Astrocyte (in vitro differentiated cells and primary cell): ENCODE measurements around the gene KDF1. TPM values are rescaled to one million over a fixed set of nuclear protein-coding genes. Genes with fewer than 3 reads are reported as not detected.

Experiments used
- DNase-seq: peaks from one replicate; pipeline ENCODE4 v3.0.0-alpha.2; 2010; ENCODE audit warnings: low read depth
- FAIRE-seq: peaks from 2 replicates; lab custom pipeline; 2011; peaks lifted over from hg19 to GRCh38; lab: Jason Lieb, UNC
- H2AFZ ChIP-seq: 2 replicates; pipeline ENCODE4 v1.6.0; 2012; ENCODE audit warnings: low read depth, low read length, inconsistent platforms
- H3K27ac ChIP-seq: 2 replicates; pipeline ENCODE4 v1.5.1; 2011; ENCODE audit warnings: low read depth, low read length, inconsistent platforms
- H3K27me3 ChIP-seq: 2 replicates; pipeline ENCODE4 v1.6.0; 2011; ENCODE audit warnings: low read length, inconsistent platforms; ENCODE audit not compliant: insufficient read depth
- H3K36me3 ChIP-seq: 2 replicates; pipeline ENCODE4 v1.5.1; 2011; ENCODE audit warnings: low read length, inconsistent platforms; ENCODE audit not compliant: insufficient read depth
- H3K4me1 ChIP-seq: 2 replicates; pipeline ENCODE4 v1.5.1; 2011; ENCODE audit warnings: low read length, inconsistent platforms; ENCODE audit not compliant: insufficient read depth
- H3K4me2 ChIP-seq: 2 replicates; pipeline ENCODE4 v1.6.0; 2012; ENCODE audit warnings: low read length, inconsistent platforms
- H3K4me3 ChIP-seq: 2 replicates; pipeline ENCODE4 v1.5.1; 2011; ENCODE audit warnings: low read depth, mild to moderate bottlenecking, low read length, inconsistent platforms; ENCODE audit not compliant: insufficient read depth
- H3K79me2 ChIP-seq: 2 replicates; pipeline ENCODE4 v1.6.0; 2012; ENCODE audit warnings: mild to moderate bottlenecking, low read length, inconsistent platforms; ENCODE audit not compliant: insufficient read depth
- H3K9ac ChIP-seq: 2 replicates; pipeline ENCODE4 v1.6.0; 2012; ENCODE audit warnings: mild to moderate bottlenecking, low read length, inconsistent platforms
- H3K9me3 ChIP-seq: 2 replicates; pipeline ENCODE4 v1.5.1; 2012; ENCODE audit warnings: low read depth, mild to moderate bottlenecking, low read length, inconsistent platforms; ENCODE audit not compliant: insufficient read depth
- H4K20me1 ChIP-seq: 2 replicates; pipeline ENCODE4 v1.6.0; 2012; ENCODE audit warnings: low read length, inconsistent platforms; ENCODE audit not compliant: insufficient read depth
- H3K27ac Mint-ChIP-seq: one replicate; pipeline ENCODE4 v1.8.0; 2021; ENCODE audit warnings: mild to moderate bottlenecking, mixed read lengths; ENCODE audit not compliant: unreplicated experiment
- H3K27me3 Mint-ChIP-seq: one replicate; pipeline ENCODE4 v1.8.0; 2021; ENCODE audit warnings: low read depth, mixed read lengths; ENCODE audit not compliant: unreplicated experiment
- H3K36me3 Mint-ChIP-seq: one replicate; pipeline ENCODE4 v1.8.0; 2021; ENCODE audit warnings: low read depth, mixed read lengths; ENCODE audit not compliant: unreplicated experiment
- H3K4me1 Mint-ChIP-seq: one replicate; pipeline ENCODE4 v1.8.0; 2021; ENCODE audit warnings: low read depth, mixed read lengths; ENCODE audit not compliant: unreplicated experiment
- H3K4me3 Mint-ChIP-seq: one replicate; pipeline ENCODE4 v1.8.0; 2021; ENCODE audit warnings: mild to moderate bottlenecking, moderate library complexity, mixed read lengths; ENCODE audit not compliant: unreplicated experiment
- H3K9me3 Mint-ChIP-seq: one replicate; pipeline ENCODE4 v1.8.0; 2021; ENCODE audit warnings: mild to moderate bottlenecking, mixed read lengths; ENCODE audit not compliant: unreplicated experiment
- EZH2 ChIP-seq: IDR thresholded peaks from 2 replicates; pipeline ENCODE4 v1.6.1; 2012; ENCODE audit warnings: mild to moderate bottlenecking, low read length, inconsistent platforms; ENCODE audit not compliant: insufficient read depth
- total RNA-seq: library from RNA; stranded (reverse); gene quantifications from 2 replicates; pipeline ENCODE4 v1.2.1, GENCODE V29; 2021
- TF ChIP-seq, protein P1 (sequence below): IDR thresholded peaks from 2 replicates; pipeline ENCODE4 v1.5.1; 2011; ENCODE audit warnings: low read depth, mild to moderate bottlenecking, inconsistent platforms, low read length, moderate library complexity; ENCODE audit not compliant: insufficient read depth

The KDF1 gene
- total RNA-seq, 1 donor from 2014 or later: 0.54 TPM

DNA sequence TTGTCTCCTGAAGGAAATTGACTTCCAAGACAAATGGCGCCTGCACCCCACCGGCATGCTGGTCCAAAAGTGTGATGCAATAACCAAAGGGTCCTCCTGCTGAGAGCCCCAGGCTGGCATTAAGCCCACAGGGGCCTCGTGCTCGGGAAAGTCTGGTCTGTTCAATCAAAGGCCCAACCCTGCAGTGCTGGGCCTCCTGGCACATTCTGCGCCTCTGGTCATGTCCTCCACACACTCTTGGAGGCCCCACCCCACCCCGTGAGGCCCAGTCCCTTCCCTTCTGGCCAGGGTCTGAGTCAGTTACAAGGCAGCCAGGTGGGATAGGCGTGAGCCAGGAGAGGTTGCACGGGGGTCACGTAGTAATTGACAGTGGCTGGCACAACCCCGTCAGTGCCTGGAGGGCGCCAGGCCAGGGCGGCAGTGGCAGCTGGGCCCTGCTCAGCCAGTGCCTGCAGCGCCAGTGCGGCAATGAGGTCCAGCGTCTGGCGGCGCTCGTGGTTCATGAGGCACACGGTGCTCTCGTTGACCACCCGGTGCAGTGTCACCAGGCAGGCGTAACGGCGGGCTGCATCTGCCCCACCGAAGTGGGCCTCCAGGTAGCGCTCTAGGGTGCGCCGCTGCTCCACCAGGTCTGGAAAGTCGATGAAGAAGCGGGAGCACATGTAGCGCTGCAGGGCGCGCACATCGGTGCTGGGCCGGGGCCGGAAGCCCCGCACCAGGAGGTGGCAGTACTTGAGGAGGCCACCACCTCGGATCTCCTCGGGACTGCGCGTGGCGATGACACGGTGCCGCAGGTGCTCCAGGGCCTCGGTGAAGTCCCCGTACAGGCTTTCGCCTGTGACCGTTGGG is 45.6 kb upstream of the KDF1 start:
- H3K4me3 ChIP-seq: no peak overlapping the region
- H3K4me1 ChIP-seq: peaks cover 35% of the 10 kb centered on the region
- TF ChIP-seq, protein P1, sequence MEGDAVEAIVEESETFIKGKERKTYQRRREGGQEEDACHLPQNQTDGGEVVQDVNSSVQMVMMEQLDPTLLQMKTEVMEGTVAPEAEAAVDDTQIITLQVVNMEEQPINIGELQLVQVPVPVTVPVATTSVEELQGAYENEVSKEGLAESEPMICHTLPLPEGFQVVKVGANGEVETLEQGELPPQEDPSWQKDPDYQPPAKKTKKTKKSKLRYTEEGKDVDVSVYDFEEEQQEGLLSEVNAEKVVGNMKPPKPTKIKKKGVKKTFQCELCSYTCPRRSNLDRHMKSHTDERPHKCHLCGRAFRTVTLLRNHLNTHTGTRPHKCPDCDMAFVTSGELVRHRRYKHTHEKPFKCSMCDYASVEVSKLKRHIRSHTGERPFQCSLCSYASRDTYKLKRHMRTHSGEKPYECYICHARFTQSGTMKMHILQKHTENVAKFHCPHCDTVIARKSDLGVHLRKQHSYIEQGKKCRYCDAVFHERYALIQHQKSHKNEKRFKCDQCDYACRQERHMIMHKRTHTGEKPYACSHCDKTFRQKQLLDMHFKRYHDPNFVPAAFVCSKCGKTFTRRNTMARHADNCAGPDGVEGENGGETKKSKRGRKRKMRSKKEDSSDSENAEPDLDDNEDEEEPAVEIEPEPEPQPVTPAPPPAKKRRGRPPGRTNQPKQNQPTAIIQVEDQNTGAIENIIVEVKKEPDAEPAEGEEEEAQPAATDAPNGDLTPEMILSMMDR: no peak
- TF ChIP-seq EZH2: no peak
- no peaks in the 10 kb centered on the region for H3K36me3 ChIP-seq
- Mint-ChIP-seq H3K4me1 (peaks cover 43% of the 10 kb centered on the region), H3K9me3 (no peaks in the 10 kb centered on the region), H3K4me3 (no peak overlapping the region), H3K36me3 (peaks cover 2% of the 10 kb centered on the region), H3K27ac (no peak overlapping the region), H3K27me3 (no peaks in the 10 kb centered on the region)
- H3K4me2 ChIP-seq: no peak overlapping the region
- no peak for FAIRE-seq
- no peaks in the 10 kb centered on the region for H3K27me3 ChIP-seq
- no peak overlapping the region for H3K9ac ChIP-seq
- H3K9me3 ChIP-seq: no peaks in the 10 kb centered on the region
- H4K20me1 ChIP-seq: peaks cover 6% of the 10 kb centered on the region
- H3K27ac ChIP-seq: no peak overlapping the region
- no peak for DNase-seq
- no peak overlapping the region for H2AFZ ChIP-seq
- peaks cover 8% of the 10 kb centered on the region for H3K79me2 ChIP-seq

GRCh38 chr1:27005166-27005530 is 44.9 kb upstream of the KDF1 start:
- no peak overlapping the region for H3K27ac ChIP-seq
- no peak overlapping the region for H3K27ac Mint-ChIP-seq
- H3K36me3 Mint-ChIP-seq: peaks cover 2% of the 10 kb centered on the region
- FAIRE-seq (no peak), DNase-seq (no peak)
- no peak overlapping the region for H3K9ac ChIP-seq
- no peak overlapping the region for H3K4me3 ChIP-seq
- no peak for TF ChIP-seq EZH2
- TF ChIP-seq, protein P1: no peak
- no peaks in the 10 kb centered on the region for H3K27me3 Mint-ChIP-seq
- no peaks in the 10 kb centered on the region for H3K36me3 ChIP-seq
- peaks cover 8% of the 10 kb centered on the region for H3K79me2 ChIP-seq
- no peak overlapping the region for H3K4me2 ChIP-seq
- no peaks in the 10 kb centered on the region for H3K9me3 ChIP-seq
- no peaks in the 10 kb centered on the region for H3K9me3 Mint-ChIP-seq
- H3K27me3 ChIP-seq: no peaks in the 10 kb centered on the region
- no peak overlapping the region for H3K4me3 Mint-ChIP-seq
- peaks cover 35% of the 10 kb centered on the region for H3K4me1 ChIP-seq
- H2AFZ ChIP-seq: no peak overlapping the region
- H4K20me1 ChIP-seq: no peaks in the 10 kb centered on the region
- H3K4me1 Mint-ChIP-seq: peaks cover 45% of the 10 kb centered on the region
